GM19043 (cell line): ENCODE measurements around the gene HES2.
"Not testable (repeated sequence)": the region's sequence is repeated elsewhere in the genome, so short reads cannot be mapped to it uniquely, and the experiment has no call there.

Experiments
- ATAC-seq: cut with Tn5 transposase; IDR thresholded peaks from one replicate; pipeline ENCODE4 v1.9.1; 2021; ENCODE audit warnings: low read depth; ENCODE audit not compliant: unreplicated experiment

Gene HES2

GRCh38 chr1:6454856-6455751 lies 35.4 kb upstream of the HES2 start:
- no peak for ATAC-seq

GRCh38 chr1:6453895-6454855 lies 34.5 kb upstream of the HES2 start:
- not testable (repeated sequence) for ATAC-seq

- no peak for ATAC-seq
Measured at GRCh38 chr1:6450943-6451373, 31.2 kb upstream of the HES2 start.

GRCh38 chr1:6450486-6450885 lies 30.8 kb upstream of the HES2 start:
- not testable (repeated sequence) for ATAC-seq

GRCh38 chr1:6450005-6450450 lies 30.3 kb upstream of the HES2 start:
- ATAC-seq = no peak

- no peak for ATAC-seq
Measured at GRCh38 chr1:6448749-6449631, 29.3 kb upstream of the HES2 start.

GRCh38 chr1:6447818-6448748 lies 28.4 kb upstream of the HES2 start:
- ATAC-seq = no peak

GRCh38 chr1:6447016-6447817 lies 27.5 kb upstream of the HES2 start:
- no peak for ATAC-seq

GRCh38 chr1:6446665-6447015 lies 26.9 kb upstream of the HES2 start:
- no peak for ATAC-seq

- not testable (repeated sequence) for ATAC-seq
Measured at GRCh38 chr1:6445929-6446328, 26.2 kb upstream of the HES2 start.

GRCh38 chr1:6445062-6445763 lies 25.5 kb upstream of the HES2 start:
- no peak for ATAC-seq

GRCh38 chr1:6444377-6444776 lies 24.7 kb upstream of the HES2 start:
- ATAC-seq = no peak

- no peak for ATAC-seq
Measured at GRCh38 chr1:6443339-6444115, 23.8 kb upstream of the HES2 start.

GRCh38 chr1:6441586-6441985 lies 21.9 kb upstream of the HES2 start:
- ATAC-seq = no peak

- ATAC-seq = no peak
Measured at GRCh38 chr1:6440198-6441126, 20.7 kb upstream of the HES2 start.

- no peak for ATAC-seq
Measured at GRCh38 chr1:6438047-6438525, 18.4 kb upstream of the HES2 start.
